Lower leg skin (tissue), 3 donors: ENCODE data around the gene CYSTM1.

Experiments
- POLR2A ChIP-seq, 2 donors: fragments of 450-650 bp; IDR thresholded peaks; one replicate each; pipeline ENCODE4 v1.6.1; 2016 to 2017; ENCODE audit warnings: antibody characterized with exemption in 2 of 2, mild to moderate bottlenecking in 1 of 2, moderate library complexity in 1 of 2
- TF ChIP-seq, protein P1 (sequence below), 3 donors: fragments of 450-650 bp; IDR thresholded peaks; one replicate each; pipeline ENCODE4 v1.5.1; 2016; ENCODE audit warnings: antibody characterized with exemption in 3 of 3, mild to moderate bottlenecking in 3 of 3, moderate library complexity in 2 of 3

DNA sequence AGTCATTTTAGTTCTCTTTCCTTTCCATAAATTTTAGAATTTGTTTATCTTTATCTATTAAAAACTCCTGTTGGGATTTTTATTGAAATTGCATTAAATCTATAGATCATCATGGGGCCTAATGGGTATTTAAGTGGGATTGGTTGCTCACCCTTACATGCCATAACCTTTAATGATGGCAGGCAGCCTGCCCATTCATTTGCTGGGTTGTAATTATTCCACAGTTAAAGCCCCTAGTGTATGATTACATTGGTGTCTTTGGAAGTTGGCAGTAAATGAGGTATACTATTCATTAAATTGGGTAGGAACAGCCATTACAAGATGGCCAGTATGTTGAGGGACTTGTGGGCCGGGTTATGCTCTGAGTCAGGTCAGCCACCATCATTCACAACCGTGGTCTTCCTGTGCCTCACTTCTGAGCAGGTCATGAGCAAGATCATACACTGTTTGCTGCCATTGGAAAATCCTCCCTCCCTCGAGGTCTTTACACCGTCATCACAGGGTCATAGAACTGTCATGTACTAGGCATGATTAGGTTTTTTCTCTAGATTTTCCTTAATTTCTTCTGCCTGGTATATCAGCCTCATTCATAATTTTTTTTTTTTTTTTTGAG, 59.5 kb downstream of the CYSTM1 start:
- TF ChIP-seq, protein P1, sequence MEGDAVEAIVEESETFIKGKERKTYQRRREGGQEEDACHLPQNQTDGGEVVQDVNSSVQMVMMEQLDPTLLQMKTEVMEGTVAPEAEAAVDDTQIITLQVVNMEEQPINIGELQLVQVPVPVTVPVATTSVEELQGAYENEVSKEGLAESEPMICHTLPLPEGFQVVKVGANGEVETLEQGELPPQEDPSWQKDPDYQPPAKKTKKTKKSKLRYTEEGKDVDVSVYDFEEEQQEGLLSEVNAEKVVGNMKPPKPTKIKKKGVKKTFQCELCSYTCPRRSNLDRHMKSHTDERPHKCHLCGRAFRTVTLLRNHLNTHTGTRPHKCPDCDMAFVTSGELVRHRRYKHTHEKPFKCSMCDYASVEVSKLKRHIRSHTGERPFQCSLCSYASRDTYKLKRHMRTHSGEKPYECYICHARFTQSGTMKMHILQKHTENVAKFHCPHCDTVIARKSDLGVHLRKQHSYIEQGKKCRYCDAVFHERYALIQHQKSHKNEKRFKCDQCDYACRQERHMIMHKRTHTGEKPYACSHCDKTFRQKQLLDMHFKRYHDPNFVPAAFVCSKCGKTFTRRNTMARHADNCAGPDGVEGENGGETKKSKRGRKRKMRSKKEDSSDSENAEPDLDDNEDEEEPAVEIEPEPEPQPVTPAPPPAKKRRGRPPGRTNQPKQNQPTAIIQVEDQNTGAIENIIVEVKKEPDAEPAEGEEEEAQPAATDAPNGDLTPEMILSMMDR (IDR thresholded peaks at IDR 0.05), result no peak
- no peak for TF ChIP-seq POLR2A (IDR thresholded peaks at IDR 0.05)
